Stimulated activated CD4-positive, alpha-beta T cell treated with anti-CD3 and anti-CD28 coated beads, Interleukin-15, amount 100 ng/mL, for 48 hours (primary cell): ENCODE data around the gene PRR14.
A peak's percentile ranks its signal among the peaks of the same experiment; 100 is the strongest.

ENCODE experiments used
- DNase-seq, 2 donors: peaks; one replicate each; pipeline ENCODE4 v3.0.0-alpha.2; 2020; ENCODE audit warnings: low read depth in 2 of 2

PRR14 gene

GRCh38 chr16:30659507-30660423, 9.0 kb downstream of the PRR14 start:
- peak in 1 of 2 donors; percentile 13 for DNase-seq

GRCh38 chr16:30660424-30661261, 9.9 kb downstream of the PRR14 start:
- DNase-seq: peak; percentile 73 to 81

GRCh38 chr16:30662449-30662848, 11.7 kb downstream of the PRR14 start:
- DNase-seq: no peak

- no peak for DNase-seq
Measured at GRCh38 chr16:30663038-30663437, 12.3 kb downstream of the PRR14 start.

GRCh38 chr16:30663820-30664219, 13.1 kb downstream of the PRR14 start:
- no peak for DNase-seq

GRCh38 chr16:30664616-30665109, 13.9 kb downstream of the PRR14 start:
- no peak for DNase-seq

GRCh38 chr16:30665155-30665829, 14.5 kb downstream of the PRR14 start:
- DNase-seq: no peak

- DNase-seq: no peak
Measured at GRCh38 chr16:30665830-30666190, 15.1 kb downstream of the PRR14 start.

GRCh38 chr16:30666681-30667080, 15.9 kb downstream of the PRR14 start:
- DNase-seq: no peak

GRCh38 chr16:30667361-30667905, 16.7 kb downstream of the PRR14 start:
- DNase-seq: no peak

- no peak for DNase-seq
Measured at GRCh38 chr16:30668393-30668792, 17.6 kb downstream of the PRR14 start.

- no peak for DNase-seq
Measured at GRCh38 chr16:30669026-30669902, 18.5 kb downstream of the PRR14 start.

GRCh38 chr16:30669903-30670824, 19.4 kb downstream of the PRR14 start:
- no peak for DNase-seq

- no peak for DNase-seq
Measured at GRCh38 chr16:30675143-30675542, 24.4 kb downstream of the PRR14 start.

- DNase-seq: no peak
Measured at GRCh38 chr16:30677931-30678585, 27.3 kb downstream of the PRR14 start.

- no peak for DNase-seq
Measured at GRCh38 chr16:30678586-30678970, 27.8 kb downstream of the PRR14 start.

- DNase-seq: no peak
Measured at GRCh38 chr16:30680326-30680725, 29.6 kb downstream of the PRR14 start.

- DNase-seq: no peak
Measured at GRCh38 chr16:30688701-30689100, 37.9 kb downstream of the PRR14 start.

- no peak for DNase-seq
Measured at GRCh38 chr16:30691907-30692306, 41.1 kb downstream of the PRR14 start.
